Fibroblast of pulmonary artery (primary cell): ENCODE measurements around the gene PYCARD.
A peak's percentile ranks its signal among the peaks of the same experiment; 100 is the strongest.

ENCODE experiments used
- DNase-seq: peaks from one replicate; pipeline ENCODE4 v3.0.0-alpha.2; 2010; ENCODE audit warnings: low read depth
- H3K4me3 ChIP-seq: replicated peaks from 2 replicates; pipeline ENCODE4 v1.5.1; 2011; ENCODE audit warnings: low read depth, mild to moderate bottlenecking, control low read depth, low read length, moderate library complexity
- TF ChIP-seq, protein P1 (sequence below): IDR thresholded peaks from 2 replicates; pipeline ENCODE4 v1.5.1; 2011; ENCODE audit warnings: mild to moderate bottlenecking, control low read depth, low read length, inconsistent platforms; ENCODE audit errors: missing control alignments

PYCARD gene

DNA sequence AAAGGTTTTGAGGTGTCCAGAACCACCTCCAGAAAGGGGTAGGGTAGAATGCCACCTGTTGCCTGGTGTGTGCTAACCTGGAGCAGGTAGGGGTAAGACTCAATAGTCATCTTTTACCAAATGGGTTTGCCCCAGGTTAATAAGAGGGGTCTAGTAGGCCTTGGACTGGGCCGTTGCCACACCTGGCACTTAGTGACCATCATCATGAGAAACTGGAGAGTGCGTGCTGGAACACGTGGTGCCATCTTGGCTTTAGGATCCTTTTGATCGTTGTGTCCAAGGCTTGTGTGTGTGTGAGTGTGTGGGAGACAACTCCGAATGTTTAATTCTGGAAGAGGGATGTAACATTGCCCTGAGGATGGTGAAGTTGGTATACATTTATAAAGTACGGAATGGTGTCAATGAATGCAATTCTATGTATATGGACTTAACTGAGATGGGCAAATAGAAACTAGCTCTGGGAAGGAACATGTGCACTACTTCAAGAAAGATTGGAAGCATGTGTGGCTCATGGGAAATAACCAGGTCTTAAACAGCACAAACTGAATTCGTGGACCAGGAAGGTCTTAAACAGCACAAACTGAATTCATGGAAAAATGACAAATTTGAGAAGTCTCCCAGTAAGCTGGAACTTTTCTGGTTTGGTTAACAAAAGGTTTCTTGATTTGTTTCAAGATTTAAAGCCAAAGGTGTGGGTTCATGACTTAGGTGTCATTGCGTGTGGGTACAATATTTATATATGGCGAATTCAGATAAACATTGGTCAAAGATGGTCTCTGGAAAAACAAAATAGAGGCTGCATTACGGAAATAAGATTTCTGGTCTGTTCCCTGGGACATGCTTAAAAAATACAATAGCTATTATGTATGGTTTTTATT is 15.4 kb downstream of the PYCARD start:
- TF ChIP-seq, protein P1, sequence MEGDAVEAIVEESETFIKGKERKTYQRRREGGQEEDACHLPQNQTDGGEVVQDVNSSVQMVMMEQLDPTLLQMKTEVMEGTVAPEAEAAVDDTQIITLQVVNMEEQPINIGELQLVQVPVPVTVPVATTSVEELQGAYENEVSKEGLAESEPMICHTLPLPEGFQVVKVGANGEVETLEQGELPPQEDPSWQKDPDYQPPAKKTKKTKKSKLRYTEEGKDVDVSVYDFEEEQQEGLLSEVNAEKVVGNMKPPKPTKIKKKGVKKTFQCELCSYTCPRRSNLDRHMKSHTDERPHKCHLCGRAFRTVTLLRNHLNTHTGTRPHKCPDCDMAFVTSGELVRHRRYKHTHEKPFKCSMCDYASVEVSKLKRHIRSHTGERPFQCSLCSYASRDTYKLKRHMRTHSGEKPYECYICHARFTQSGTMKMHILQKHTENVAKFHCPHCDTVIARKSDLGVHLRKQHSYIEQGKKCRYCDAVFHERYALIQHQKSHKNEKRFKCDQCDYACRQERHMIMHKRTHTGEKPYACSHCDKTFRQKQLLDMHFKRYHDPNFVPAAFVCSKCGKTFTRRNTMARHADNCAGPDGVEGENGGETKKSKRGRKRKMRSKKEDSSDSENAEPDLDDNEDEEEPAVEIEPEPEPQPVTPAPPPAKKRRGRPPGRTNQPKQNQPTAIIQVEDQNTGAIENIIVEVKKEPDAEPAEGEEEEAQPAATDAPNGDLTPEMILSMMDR, result no peak

DNA sequence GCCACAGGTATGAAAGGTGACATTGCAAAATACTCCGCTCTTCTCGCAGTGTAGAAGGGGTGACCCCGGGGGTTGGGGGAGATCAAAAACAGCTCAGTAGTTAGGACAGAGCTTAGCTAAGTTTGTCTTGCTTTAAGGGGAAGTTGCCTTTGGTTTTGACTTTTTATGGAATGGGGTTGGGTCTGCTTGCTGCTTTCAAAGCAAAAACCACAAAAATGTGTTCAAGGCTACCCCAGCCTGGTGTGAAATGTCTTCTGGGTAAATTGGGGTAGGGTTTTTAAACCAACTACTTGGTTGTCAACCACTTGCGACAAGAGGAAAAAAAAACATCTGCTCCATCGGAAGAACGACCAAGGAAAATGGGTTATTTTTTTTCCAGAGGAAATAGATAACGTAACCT is 16.4 kb downstream of the PYCARD start:
- TF ChIP-seq, protein P1, result no peak
- no peak overlapping the region for H3K4me3 ChIP-seq
- no peak for DNase-seq

More for the DNA sequence above, 15.4 kb downstream of the PYCARD start:
- H3K4me3 ChIP-seq, result no peak overlapping the region
- no peak for DNase-seq

DNA sequence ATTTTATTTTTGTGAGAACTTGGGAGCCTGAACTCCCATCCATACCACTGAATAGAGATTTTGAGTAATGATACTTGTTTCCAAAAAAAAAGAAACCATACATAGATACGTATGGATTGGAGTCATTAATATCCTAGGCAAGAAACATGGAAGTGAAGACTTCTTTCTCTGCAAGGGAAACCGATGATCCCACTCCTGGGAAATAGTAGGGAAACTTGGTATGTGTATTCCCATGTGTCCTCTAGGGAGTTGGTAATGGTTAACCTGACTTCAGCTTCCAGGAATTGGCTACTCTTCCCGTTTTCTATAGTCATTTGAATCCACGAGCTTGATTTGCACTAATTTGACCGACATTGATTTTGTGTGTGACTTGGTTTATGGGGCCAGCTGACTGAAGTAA is 17.2 kb downstream of the PYCARD start:
- TF ChIP-seq, protein P1, result no peak
- no peak for DNase-seq
- no peak overlapping the region for H3K4me3 ChIP-seq

DNA sequence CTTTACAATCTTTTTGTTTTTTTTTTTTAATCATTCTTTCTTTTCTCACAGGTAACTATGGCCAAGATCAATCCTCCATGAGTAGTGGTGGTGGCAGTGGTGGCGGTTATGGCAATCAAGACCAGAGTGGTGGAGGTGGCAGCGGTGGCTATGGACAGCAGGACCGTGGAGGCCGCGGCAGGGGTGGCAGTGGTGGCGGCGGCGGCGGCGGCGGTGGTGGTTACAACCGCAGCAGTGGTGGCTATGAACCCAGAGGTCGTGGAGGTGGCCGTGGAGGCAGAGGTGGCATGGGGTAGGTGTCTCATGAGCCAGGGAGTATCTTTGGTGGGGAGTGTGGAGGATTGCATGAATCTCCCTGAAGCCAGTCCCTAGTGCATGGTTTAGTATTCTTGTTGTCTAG is 17.7 kb downstream of the PYCARD start:
- DNase-seq, result no peak
- H3K4me3 ChIP-seq, result no peak overlapping the region
- TF ChIP-seq, protein P1, result no peak

DNA sequence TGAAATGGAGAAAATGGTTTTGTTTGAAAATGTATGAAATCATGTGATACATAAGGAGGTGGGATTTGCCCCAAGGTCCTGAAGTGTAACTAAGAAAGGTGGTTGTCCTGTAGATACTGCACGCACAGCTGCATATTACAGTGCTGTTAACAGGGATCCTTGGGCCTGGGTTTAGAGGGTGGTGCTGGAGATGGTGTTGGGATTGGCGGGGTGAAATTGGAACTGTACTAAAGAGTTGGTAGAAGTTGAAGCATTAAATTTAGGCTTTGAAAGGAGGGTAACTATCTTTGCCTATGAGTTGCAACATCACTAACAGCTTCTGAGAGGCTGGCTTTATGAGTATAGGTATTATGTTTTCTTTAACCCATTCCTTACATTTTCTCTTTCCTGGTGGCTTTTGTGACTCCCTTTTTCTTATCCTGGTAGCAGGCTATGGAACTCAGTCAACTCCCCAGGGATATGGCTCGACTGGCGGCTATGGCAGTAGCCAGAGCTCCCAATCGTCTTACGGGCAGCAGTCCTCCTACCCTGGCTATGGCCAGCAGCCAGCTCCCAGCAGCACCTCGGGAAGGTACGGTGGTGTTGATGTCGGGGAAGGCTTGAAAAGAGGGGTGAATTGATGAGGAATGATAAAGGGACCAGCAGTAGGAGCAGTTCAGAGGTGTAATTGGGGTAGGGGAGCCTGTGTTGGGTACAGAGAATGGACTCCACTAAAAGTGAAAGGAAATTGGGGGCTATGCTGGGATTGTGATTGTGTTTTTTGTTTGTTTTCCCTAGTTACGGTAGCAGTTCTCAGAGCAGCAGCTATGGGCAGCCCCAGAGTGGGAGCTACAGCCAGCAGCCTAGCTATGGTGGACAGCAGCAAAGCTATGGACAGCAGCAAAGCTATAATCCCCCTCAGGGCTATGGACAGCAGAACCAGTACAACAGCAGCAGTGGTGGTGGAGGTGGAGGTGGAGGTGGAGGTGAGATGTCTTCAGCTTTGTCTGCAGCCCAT is 18.8 kb downstream of the PYCARD start:
- no peak overlapping the region for H3K4me3 ChIP-seq
- no peak for DNase-seq
- TF ChIP-seq, protein P1, result no peak

DNA sequence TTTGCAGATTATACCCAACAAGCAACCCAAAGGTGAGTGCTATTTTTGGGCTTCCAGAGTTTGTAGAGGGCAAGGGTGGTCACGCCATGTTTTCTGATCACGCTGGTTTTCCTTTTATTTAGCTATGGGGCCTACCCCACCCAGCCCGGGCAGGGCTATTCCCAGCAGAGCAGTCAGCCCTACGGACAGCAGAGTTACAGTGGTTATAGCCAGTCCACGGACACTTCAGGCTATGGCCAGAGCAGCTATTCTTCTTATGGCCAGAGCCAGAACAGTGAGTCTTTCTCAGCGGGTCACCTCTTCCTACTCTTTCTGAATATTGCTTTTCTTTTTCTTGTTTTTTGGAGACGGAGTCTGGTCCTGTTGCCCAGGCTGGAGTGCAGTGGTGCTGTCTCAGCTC is 20.2 kb downstream of the PYCARD start:
- TF ChIP-seq, protein P1, result no peak
- peak overlapping the region; percentile 97 for H3K4me3 ChIP-seq
- DNase-seq, result no peak
